Anterior cingulate cortex (tissue), 58 donors: ENCODE results near the gene KCNMA1.

Experiments
- DNase-seq, 58 donors: peaks; one replicate each; lab custom pipeline; 2025; lab: John Stamatoyannopoulos, UW

The KCNMA1 gene

GRCh38 chr10:77267703-77268675, 369.6 kb downstream of the KCNMA1 start:
- peak in 2 of 58 donors; percentile 6 to 14 for DNase-seq

- DNase-seq, result no peak
These were observed 371.4 kb downstream of the KCNMA1 start for GRCh38 chr10:77266242-77266641.

- no peak for DNase-seq
These were observed 373.1 kb downstream of the KCNMA1 start for GRCh38 chr10:77264527-77264926.

GRCh38 chr10:77264107-77264506, 373.5 kb downstream of the KCNMA1 start:
- DNase-seq, result no peak

GRCh38 chr10:77263700-77264099, 373.9 kb downstream of the KCNMA1 start:
- DNase-seq, result no peak

- no peak for DNase-seq
These were observed 376.5 kb downstream of the KCNMA1 start for GRCh38 chr10:77261146-77261545.

GRCh38 chr10:77259171-77259874, 378.3 kb downstream of the KCNMA1 start:
- peak in 1 of 58 donors; percentile 18 for DNase-seq

GRCh38 chr10:77256346-77256745, 381.3 kb downstream of the KCNMA1 start:
- DNase-seq, result no peak

GRCh38 chr10:77253556-77254064, 384.0 kb downstream of the KCNMA1 start:
- DNase-seq, result no peak

- no peak for DNase-seq
These were observed 384.5 kb downstream of the KCNMA1 start for GRCh38 chr10:77253147-77253545.

GRCh38 chr10:77252380-77253146, 385.0 kb downstream of the KCNMA1 start:
- no peak for DNase-seq

GRCh38 chr10:77251297-77252013, 386.2 kb downstream of the KCNMA1 start:
- no peak for DNase-seq

- no peak for DNase-seq
These were observed 387.6 kb downstream of the KCNMA1 start for GRCh38 chr10:77249901-77250459.

GRCh38 chr10:77248104-77248790, 389.4 kb downstream of the KCNMA1 start:
- DNase-seq, result no peak

- peak in 8 of 58 donors; percentile 11 to 59 (median 29) for DNase-seq
These were observed 390.3 kb downstream of the KCNMA1 start for GRCh38 chr10:77247031-77247990.

- DNase-seq, result peak in 1 of 58 donors; percentile 4
These were observed 391.7 kb downstream of the KCNMA1 start for GRCh38 chr10:77245953-77246352.

GRCh38 chr10:77244746-77245145, 392.9 kb downstream of the KCNMA1 start:
- DNase-seq, result no peak

- DNase-seq, result no peak
These were observed 393.3 kb downstream of the KCNMA1 start for GRCh38 chr10:77244286-77244685.
